NB4 (cell line): ENCODE data around the gene SLC16A9.

Experiments used
- CTCF ChIP-seq: IDR thresholded peaks from one replicate; pipeline ENCODE4 v1.5.1; 2012; ENCODE audit warnings: low read depth, low read length
- MYC ChIP-seq: IDR thresholded peaks from 2 replicates; pipeline ENCODE4 v1.6.1; 2011; ENCODE audit warnings: low read depth, low read length
- POLR2A ChIP-seq: IDR thresholded peaks from 2 replicates; pipeline ENCODE4 v1.6.1; 2011; ENCODE audit warnings: mild to moderate bottlenecking; ENCODE audit not compliant: insufficient read length; ENCODE audit errors: extremely low read depth

GRCh38 chr10:59724098-59724938 is 14.7 kb upstream of the SLC16A9 start:
- TF ChIP-seq POLR2A (no peak), CTCF (no peak), MYC (no peak)
